Measurements from ENCODE around the gene LAMA3.

Gene LAMA3, protein sequence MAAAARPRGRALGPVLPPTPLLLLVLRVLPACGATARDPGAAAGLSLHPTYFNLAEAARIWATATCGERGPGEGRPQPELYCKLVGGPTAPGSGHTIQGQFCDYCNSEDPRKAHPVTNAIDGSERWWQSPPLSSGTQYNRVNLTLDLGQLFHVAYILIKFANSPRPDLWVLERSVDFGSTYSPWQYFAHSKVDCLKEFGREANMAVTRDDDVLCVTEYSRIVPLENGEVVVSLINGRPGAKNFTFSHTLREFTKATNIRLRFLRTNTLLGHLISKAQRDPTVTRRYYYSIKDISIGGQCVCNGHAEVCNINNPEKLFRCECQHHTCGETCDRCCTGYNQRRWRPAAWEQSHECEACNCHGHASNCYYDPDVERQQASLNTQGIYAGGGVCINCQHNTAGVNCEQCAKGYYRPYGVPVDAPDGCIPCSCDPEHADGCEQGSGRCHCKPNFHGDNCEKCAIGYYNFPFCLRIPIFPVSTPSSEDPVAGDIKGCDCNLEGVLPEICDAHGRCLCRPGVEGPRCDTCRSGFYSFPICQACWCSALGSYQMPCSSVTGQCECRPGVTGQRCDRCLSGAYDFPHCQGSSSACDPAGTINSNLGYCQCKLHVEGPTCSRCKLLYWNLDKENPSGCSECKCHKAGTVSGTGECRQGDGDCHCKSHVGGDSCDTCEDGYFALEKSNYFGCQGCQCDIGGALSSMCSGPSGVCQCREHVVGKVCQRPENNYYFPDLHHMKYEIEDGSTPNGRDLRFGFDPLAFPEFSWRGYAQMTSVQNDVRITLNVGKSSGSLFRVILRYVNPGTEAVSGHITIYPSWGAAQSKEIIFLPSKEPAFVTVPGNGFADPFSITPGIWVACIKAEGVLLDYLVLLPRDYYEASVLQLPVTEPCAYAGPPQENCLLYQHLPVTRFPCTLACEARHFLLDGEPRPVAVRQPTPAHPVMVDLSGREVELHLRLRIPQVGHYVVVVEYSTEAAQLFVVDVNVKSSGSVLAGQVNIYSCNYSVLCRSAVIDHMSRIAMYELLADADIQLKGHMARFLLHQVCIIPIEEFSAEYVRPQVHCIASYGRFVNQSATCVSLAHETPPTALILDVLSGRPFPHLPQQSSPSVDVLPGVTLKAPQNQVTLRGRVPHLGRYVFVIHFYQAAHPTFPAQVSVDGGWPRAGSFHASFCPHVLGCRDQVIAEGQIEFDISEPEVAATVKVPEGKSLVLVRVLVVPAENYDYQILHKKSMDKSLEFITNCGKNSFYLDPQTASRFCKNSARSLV (N-terminal part only)

DNA sequence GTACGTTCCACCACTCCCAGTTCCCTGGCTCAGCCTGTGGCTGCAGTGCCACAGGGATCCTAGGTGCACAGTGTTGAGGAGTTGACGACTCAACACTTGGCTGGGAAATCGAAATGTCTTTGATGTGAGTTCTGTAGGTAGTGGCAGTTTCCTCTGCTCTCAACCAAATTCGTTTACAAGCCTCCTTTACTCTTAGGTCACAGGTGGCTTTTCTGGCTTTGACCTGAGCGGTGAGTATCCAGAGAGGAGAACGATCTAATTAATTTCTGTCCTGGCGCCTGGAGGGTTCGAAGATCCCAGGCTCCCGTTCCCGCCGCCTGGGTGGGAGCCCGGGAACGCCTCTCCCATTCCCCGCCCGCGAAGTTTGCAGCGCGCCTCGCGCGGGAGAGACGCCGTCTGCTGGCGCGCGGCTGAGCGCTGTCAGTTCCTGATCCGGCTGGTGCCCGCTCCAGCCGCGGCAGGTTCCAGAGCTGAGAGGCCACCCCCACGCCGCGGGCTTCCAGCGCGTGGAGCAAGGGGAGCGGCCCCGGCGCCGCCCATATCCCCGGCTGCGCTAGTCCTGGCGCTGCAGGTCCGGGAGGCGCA is at the start of gene LAMA3:
Gene LAMA3 (plus strand): TSS at position 423 of the 585 bp plus-strand sequence. CDS start 231 bp downstream, outside the sequence.
- no peak for DNase-seq (ENCODE audit: low read depth)

DNA sequence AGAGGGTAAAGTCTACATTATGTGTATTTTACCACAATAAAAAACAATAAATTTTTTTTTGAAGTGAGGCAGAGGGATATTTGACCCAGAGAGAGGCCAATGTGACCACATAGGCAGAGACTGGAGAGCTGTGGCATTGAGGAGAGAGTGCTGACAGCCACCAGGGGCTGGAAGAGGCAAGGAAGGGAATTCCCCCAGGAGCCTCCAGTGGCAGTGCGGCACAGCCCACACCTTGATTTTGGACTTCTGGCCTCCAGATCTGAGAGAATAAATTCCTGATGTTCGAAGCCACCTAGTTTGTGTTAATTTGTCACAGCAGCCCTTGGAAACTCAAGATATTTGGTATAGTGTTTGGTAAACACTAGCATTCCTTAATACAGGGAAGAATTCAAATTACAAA is 49.2 kb upstream of the LAMA3 start:
- no peak for DNase-seq (ENCODE audit: low read depth)

DNA sequence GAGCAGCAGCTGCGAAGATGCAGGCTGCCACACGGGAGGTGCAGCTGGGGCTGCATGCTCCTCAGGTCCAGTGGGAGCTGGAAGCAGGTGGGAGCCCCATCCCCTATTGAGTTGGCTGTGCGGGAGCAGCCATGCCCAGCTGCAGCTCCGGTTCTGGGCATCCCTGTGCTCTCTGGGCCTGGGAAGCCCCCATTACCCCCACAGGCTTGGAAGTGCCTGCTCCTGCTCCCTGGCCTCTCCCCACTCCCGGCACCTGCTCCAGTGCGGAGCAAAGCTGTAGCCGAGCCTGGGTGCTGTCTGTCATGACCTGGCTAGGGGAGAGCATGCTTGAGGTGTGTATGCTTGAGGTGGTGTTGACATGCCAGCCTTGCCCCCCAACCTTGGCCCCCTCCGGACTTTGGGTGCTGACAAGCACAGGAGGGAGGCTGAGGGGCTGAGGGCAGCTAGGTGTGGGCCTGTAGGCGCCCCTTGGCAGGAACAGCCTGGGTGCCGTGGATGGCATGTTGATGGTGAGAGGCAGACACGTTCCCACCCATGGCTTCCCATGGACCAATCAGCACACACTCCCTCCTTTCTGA is 48.0 kb upstream of the LAMA3 start:
- DNase-seq (ENCODE audit: low read depth): no peak

DNA sequence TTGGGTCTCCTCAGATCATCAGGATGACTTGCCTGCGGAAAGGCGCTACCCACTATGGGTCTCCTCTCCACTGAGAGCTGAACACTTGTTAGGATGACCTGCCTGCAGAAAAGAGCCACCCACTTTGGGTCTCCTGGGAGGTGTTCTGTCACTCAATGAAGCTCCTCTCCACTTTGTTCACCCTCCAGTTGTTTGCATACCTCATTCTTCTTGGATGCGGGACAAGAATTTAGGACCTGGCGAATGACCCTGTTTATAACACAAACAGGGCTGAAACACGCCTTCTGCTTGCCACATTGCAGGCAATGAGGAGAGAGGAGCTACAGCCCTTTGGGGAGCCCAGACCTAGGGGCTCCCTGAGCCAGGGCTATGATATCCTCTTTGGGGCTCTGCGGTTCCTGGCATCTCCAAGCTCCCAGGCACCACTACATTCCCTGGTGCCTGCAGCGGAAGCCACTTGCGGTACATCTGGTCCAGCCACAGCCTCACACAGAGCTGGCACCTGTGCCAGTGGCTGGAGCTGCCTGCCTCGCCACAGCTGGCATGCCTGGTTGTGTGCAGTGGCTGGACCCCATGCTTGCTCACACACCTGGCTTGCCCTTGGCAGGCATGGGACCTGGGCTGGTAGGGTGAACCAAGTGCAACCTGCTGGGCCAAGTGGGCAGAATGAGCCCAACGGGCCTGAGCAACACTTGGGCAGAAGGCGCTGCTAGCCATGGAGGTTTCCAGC is 47.2 kb upstream of the LAMA3 start:
- DNase-seq (ENCODE audit: low read depth): no peak

DNA sequence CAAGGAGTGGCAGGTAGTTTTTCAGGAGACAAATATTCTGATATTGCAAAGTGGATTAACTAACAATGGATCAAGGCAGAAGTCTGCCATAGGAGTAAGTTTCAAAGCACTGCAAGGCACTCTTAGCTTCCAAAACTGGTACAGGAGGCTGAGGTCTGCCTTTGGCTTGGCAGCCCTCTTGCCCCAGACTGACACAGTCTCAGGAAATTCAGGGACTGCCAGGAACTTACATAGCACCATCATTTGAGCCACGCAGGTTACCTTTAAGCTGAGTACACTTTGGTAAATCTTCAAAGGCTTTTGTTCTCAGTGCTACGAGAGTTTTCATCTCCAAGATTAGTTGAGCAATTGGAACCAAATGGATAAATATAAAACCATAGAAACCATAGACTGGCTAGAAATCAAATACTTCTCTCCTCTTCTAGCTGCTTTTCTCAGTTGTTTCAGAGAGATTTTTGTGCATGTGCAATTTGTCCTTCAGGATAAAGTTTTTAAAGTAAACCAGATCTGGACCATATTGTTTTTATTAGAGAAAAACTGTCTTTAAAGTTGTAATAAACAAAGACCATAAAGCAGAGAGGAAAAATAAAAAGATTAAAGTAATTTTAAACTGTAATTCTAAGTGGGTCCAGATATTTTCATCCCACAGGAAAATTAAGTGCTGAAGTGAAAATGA is 45.3 kb upstream of the LAMA3 start:
- no peak for DNase-seq (ENCODE audit: low read depth)

DNA sequence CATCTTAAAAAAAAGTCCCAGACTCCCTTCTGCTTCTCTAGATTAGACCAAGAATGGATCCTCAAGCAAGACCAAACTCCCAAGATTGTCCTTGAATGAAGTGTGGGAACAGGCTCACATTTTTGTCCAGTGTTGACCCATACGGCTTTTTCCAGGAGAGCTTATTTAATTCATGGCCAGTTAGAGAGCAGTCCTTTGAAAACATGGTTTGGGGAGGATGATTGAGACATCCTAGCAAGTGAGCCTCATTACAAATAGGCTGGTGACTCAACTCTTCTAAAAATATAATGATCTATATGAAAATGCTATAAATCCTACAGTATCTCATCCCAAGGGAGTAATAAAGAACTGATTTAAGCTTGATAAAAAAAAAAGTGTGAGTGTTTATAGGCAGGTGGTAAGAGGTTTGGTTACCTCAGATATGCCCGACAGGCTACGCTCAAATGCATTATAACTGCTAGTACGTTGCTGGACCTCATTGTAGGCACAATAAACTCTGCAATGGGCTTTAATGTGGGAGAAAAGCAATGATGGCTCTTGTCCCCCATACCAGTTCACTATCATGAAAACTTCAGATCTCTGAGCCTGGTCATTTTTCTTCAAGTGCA is 43.6 kb upstream of the LAMA3 start:
- DNase-seq (ENCODE audit: low read depth): no peak

DNA sequence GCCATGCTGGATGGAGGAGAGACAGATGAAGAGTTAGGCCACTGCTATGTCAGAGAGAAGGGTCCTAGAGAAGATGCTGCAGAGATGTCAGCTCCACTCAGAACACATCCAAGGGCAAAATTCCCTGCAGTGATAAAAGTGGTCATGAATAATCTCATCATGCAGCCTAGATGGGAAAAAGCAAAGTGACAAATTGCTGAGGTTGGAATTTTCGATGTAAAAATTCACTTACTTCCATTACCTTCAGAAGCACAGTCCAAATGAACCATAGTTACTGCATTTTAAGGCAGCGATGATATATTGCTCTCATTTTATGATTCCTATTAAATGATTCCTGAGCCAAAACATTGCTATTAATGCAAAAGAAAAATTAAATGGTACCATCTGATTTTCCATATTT is 43.0 kb upstream of the LAMA3 start:
- no peak for DNase-seq (ENCODE audit: low read depth)

DNA sequence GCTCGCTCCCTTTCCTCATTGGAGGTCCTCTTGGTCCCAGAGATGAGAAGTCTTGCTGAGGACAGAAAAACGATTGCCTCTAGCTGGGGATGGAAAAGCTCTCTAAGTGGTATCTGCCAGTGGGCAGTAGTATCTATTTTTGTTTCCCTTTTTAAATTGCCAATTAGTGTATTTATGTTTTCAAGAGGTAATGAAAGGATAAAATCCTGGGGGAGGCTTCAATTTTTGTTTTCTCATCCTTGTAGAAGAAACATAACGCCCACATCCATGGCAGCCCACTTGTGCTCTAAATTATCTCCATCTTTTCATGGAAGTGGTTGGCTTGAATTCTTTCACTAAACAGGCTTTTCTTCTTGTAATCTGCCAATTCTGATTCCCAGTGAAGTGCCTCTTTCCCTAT is 40.8 kb upstream of the LAMA3 start:
- DNase-seq (ENCODE audit: low read depth): no peak

DNA sequence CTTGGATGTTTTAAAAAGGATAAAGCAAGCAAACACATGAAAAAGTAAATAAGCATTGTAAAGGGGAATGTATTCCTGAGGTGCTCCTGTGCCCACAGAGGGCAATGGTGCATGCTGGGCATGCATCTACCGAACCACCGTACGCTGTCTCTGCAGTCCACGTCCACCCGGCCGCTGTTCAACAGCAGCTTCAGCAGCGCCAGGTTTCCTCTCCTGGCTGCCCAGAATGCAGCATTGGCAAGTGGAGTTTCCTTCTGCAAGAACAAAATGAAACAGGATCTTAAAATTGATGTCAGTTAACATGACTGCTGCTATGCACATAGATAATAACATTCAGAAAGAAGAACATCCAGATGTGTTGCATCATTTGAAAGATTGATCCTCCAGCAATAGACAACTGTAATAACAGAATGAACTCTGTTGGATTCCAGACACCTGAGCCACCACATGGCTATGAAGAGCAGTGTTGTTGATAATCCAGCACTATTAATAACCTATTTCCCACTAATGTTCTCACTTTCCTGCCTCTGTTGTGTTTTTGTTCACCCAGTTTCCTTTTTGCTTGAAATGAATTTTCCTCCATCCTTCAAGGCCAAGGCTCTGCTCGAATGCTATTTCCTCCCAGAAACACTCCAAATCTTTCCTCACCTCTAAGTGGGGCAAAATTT is 40.2 kb upstream of the LAMA3 start:
- DNase-seq (ENCODE audit: low read depth): no peak

DNA sequence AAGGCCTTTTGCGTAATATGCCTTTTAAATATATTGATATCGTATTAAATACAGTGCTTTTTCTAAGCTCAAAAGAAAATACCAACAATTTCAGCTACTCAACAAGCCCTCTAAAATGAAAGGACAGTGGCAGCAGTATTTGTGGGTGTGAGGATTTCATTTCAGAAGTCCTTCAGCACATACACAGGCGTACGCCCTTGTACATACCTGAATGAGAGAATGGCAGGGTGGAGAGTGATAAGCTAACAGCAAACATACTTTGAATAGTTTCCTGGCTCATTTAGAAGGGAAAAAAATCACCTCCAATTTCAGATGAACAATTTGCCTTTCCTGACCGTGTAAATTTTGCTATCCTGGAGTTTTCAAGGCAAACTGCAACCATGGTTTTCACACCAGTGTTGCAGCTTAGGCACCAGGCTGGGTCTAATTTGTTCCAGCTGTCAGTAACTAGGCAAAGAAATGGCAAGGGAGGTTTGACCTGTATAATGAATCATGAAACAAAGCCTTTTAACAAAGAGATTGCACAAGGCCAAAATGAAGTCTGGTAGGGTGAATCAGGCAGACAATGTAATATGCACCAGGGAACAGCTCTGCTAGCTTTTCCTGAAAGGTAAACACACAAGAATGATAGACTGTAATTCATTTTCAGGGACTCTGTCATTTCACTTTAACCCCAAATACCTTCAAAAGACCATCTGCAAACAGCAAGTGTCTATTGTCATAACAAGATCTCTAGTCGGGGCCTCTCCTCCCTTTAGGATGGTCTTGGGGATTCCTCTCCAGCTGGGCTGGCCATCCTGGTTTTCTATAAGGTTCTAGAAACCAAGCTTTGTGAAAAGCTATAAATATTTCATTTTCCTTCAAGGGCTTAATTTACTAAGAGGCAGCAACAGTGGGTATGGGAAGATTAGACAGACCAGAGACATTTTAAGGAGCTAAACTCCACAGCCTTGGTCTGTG is 38.0 kb upstream of the LAMA3 start:
- DNase-seq (ENCODE audit: low read depth): peak; percentile 65

DNA sequence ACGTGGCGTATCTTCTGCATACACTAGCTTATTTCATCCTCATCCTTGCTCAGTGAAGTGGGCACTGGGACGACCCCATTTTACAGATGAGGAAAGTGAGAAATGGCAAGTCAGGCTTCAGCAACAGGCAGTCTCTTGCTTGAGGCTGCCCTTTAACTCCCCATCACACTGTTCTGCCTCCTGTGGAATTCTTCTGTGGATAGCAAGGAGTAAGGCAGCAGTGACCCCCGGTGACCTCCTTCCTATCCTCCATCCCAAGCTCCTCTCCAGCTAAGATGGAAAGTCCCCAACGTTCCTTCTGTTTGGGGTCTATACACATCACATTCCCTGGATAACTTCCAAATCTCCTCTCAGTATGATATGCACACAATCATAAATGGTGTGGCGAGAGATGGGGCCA is 37.0 kb upstream of the LAMA3 start:
- DNase-seq (ENCODE audit: low read depth): no peak

DNA sequence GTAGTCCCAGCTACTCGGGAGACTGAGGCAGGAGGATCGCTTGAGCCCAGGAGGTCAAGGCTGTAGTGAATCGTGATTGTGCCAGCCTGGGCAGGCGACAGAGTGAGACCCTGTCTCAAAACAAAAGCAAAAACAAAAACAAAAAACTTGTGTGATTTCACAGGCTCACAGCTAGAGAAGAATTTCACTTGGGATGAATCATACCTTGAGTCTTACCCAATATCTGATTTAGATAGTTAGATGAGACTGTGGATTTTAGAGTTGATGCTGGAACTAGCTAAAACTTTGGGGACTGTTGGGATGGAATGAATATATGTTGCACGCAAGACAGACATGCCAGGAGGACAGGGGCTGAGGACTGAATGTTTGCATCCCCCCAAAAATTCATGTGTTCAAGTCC is 31.0 kb upstream of the LAMA3 start:
- DNase-seq (ENCODE audit: low read depth): no peak

DNA sequence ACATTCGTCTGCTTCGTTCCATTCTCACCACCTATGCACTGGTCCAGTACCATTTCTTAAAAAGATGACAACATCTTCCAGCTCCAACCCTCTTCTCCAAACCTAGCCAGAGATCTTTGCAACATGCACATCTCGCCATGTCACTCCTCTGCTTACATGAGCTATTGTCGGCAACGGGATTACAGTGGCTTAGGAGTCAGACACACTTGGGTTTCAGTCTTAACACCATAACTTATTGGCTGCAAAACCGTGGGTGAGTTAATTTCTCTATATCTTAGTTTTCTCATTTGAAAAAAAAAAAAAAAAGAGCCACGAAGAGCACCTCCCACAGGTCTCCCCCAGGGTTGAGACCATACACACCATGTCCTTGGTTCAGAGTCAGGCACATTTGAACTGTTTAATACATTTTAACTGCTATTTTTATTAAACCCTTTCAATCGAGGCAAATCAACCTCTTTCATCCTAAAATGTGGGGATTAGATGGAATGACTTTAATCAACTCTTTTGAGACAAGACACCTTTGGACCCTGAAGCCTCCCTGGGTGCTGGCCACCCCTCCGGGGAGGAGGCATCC is 27.4 kb upstream of the LAMA3 start:
- DNase-seq (ENCODE audit: low read depth): no peak

DNA sequence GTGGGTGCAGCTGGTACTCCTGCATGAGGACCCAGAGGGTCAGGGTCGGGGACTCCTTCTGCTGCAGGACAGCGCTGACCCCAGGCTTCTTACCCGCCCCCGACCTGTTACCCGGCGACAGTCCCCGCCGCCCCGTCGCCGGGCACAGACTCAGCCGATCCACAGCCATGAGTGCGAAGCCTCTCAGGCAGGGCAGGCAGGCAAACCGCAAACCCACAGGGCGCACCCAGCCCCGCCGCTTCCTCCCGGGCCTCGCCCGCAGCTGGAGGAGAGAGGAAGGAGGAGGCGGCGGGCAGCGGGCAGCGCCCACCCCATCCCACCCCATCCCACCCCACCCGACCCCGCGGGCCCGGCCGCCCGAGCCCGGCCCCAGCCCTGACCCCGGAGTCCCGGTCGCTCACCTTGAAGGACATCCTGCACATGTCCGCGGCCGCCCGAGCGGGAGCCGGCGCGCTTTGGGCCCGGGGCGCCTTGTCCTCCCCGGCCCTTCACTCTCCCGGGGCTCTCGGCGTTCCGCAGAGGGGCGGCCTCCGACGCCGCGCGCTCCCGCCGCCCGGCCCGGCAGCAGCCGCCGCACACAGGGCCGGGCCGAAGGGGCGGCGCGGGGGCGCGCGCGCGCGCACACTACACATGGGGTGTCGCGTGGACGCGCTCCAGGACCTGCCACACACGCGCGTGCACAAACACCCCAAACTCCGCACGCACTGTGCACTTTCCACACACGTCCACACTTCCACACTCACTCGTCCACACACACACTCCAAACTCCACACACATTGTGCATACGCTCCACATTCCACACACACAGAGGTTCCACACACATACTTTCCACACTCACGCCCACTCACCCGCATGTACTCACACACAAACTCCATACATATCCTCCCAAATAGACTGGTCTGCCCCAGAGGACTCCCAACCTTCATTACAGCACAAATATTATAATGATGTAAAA is 26.7 kb upstream of the LAMA3 start, which contains the start of gene ANKRD29:
Gene ANKRD29 (minus strand): TSS at position 603 of the 955 bp plus-strand sequence. CDS start 181 bp downstream, at position 422.
- no peak for DNase-seq (ENCODE audit: low read depth)

DNA sequence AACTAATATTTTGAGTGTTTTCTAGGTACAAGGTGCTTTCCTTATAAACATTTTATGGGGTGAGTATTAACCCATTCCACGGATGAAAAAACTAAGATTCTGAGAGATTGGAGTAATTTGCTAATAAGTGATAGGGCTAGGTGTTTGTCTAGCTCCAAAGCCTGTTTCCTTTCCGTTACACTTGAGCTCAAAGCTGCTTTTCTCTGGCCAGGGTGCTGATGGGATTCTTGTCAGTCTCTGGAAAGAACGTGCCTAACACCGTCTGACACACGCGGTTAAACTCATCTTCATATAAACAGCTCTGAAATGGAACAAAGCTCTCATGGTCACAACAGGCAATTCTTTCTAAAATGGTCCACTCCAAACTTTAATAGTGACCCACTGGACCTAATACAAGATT is 24.6 kb upstream of the LAMA3 start:
- no peak for DNase-seq (ENCODE audit: low read depth)

DNA sequence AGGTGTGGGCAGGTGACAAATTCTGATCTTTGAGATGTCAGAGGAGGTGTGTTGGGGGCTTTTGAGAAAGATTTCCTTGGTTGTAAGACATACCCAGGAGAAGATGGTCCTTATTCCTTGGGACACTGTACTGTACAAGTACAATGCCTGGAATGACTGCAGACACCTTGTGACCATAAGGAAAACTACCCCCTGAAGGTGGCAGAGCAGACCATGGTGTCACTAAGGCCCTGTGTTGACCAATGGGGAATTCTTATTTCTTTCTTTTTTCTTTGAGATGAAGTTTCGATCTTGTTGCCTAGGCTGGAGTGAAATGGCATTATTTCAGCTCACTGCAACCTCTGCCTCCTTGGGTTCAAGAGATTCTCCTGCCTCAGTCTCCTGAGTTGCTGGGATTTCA is 22.1 kb upstream of the LAMA3 start:
- no peak for DNase-seq (ENCODE audit: low read depth)

DNA sequence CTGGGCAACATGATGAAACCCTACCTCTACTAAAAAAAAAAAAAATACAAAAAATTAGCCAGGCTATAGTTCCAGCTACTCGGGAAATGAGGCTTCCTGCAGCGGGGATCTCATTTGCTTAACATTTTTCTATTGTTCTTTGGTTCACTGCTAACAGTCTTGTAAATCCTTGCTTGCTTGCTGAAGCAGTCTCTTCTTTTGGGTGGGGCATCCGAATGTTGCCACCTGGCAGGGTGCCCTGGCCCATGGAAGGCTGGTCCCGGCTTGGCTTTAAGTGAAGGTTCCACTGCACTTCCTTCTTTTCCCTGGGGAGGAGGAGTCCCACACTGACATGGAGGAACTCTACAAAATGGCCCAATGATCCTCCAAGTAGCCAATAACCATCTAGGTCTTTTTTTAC is 20.5 kb upstream of the LAMA3 start:
- no peak for DNase-seq (ENCODE audit: low read depth)

Measured in non-pigmented ciliary epithelial cell (primary cell).